Panc1 (cell line): ENCODE results near the gene VPS33B.

Experiments used
- POLR2AphosphoS5 ChIP-seq: IDR thresholded peaks from 2 replicates; pipeline ENCODE4 v1.6.1; 2012; ENCODE audit warnings: mild to moderate bottlenecking, low read depth, low read length, moderate library complexity
- SIN3A ChIP-seq: IDR thresholded peaks from 2 replicates; pipeline ENCODE4 v1.6.1; 2012; ENCODE audit warnings: low read depth, mild to moderate bottlenecking, low read length, moderate library complexity, borderline replicate concordance; ENCODE audit not compliant: insufficient read depth
- TCF7L2 ChIP-seq: IDR thresholded peaks from 2 replicates; pipeline ENCODE4 v1.6.1; 2011; ENCODE audit warnings: mild to moderate bottlenecking, low read depth, low read length, inconsistent platforms
- TF ChIP-seq, protein P1 (sequence below): fragments of 450-650 bp; IDR thresholded peaks from 2 replicates; pipeline ENCODE4 v1.5.1; 2017; ENCODE audit warnings: mild to moderate bottlenecking

DNA sequence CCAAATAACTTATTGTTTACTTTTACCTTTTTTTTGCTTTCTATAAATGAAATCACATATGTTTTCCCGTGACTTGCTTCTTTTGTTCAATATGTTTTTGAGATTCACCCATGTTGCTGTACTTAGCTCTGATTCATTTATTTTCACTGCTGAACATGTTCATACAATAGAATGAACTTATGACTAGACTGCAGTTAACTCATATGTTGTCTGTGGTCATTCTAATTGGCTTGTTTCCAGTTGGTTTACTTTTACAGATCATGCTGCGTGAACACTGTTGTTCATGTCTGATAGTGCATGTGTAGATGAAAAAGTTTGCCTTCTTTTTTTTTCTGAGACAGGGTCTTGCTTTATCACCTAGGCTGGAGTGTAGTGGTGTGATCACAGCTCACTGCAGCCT is 46.0 kb upstream of the VPS33B start:
- TF ChIP-seq, protein P1, sequence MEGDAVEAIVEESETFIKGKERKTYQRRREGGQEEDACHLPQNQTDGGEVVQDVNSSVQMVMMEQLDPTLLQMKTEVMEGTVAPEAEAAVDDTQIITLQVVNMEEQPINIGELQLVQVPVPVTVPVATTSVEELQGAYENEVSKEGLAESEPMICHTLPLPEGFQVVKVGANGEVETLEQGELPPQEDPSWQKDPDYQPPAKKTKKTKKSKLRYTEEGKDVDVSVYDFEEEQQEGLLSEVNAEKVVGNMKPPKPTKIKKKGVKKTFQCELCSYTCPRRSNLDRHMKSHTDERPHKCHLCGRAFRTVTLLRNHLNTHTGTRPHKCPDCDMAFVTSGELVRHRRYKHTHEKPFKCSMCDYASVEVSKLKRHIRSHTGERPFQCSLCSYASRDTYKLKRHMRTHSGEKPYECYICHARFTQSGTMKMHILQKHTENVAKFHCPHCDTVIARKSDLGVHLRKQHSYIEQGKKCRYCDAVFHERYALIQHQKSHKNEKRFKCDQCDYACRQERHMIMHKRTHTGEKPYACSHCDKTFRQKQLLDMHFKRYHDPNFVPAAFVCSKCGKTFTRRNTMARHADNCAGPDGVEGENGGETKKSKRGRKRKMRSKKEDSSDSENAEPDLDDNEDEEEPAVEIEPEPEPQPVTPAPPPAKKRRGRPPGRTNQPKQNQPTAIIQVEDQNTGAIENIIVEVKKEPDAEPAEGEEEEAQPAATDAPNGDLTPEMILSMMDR, result no peak
- TF ChIP-seq SIN3A, result no peak
- TF ChIP-seq POLR2AphosphoS5, result no peak
- TF ChIP-seq TCF7L2, result no peak
